Measurements from ENCODE around the gene ENTR1.
A peak's percentile ranks its signal among the peaks of the same experiment; 100 is the strongest.
"Not testable (repeated sequence)": the region's sequence is repeated elsewhere in the genome, so short reads cannot be mapped to it uniquely, and the experiment has no call there.

ENTR1 gene

GRCh38 chr9:136418182-136419091, 8.0 kb upstream of the ENTR1 start:
- no peak for DNase-seq

- no peak for DNase-seq
These were observed 6.5 kb upstream of the ENTR1 start for GRCh38 chr9:136416914-136417313.

- no peak for DNase-seq
These were observed 6.0 kb upstream of the ENTR1 start for GRCh38 chr9:136416427-136416826.

GRCh38 chr9:136412962-136413361, 2.5 kb upstream of the ENTR1 start:
- no peak for DNase-seq

GRCh38 chr9:136411378-136411777, 964 bp upstream of the ENTR1 start:
- DNase-seq, result no peak

- peak; percentile 16 for DNase-seq
These were observed 608 bp downstream of the ENTR1 start for GRCh38 chr9:136409557-136410455.

- DNase-seq, result no peak
These were observed 2.5 kb downstream of the ENTR1 start for GRCh38 chr9:136407911-136408310.

GRCh38 chr9:136407061-136407460, 3.4 kb downstream of the ENTR1 start:
- not testable (repeated sequence) for DNase-seq

- DNase-seq, result not testable (repeated sequence)
These were observed 4.5 kb downstream of the ENTR1 start for GRCh38 chr9:136405904-136406303.

GRCh38 chr9:136405481-136405880, 4.9 kb downstream of the ENTR1 start:
- DNase-seq, result no peak

- no peak for DNase-seq
These were observed 5.6 kb downstream of the ENTR1 start for GRCh38 chr9:136404801-136405136.

GRCh38 chr9:136403915-136404800, 6.3 kb downstream of the ENTR1 start:
- DNase-seq, result peak; percentile 21

- DNase-seq, result peak; percentile 62
These were observed 6.9 kb downstream of the ENTR1 start for GRCh38 chr9:136403538-136403914.

GRCh38 chr9:136402067-136402466, 8.3 kb downstream of the ENTR1 start:
- DNase-seq, result no peak

- no peak for DNase-seq
These were observed 9.1 kb downstream of the ENTR1 start for GRCh38 chr9:136401173-136401922.

- peak; percentile 81 for DNase-seq
These were observed 10.2 kb downstream of the ENTR1 start, which contains the start of gene SNAPC4 for GRCh38 chr9:136400038-136400834. Gene SNAPC4 (minus strand): TSS chr9:136400170. CDS start chr9:136398428, 1,742 bp downstream.

GRCh38 chr9:136399176-136400037, 11.0 kb downstream of the ENTR1 start:
- DNase-seq, result no peak

- DNase-seq, result no peak
These were observed 12.1 kb downstream of the ENTR1 start for GRCh38 chr9:136398286-136398685.

- no peak for DNase-seq
These were observed 12.8 kb downstream of the ENTR1 start for GRCh38 chr9:136397643-136398042.

- DNase-seq, result no peak
These were observed 14.2 kb downstream of the ENTR1 start for GRCh38 chr9:136396219-136396515.

All from effector CD4-positive, alpha-beta T cell (primary cell).